SK-N-SH treated with all-trans-retinoic acid at 6 μM for 48 hours (cell line): ENCODE results near the gene ARPIN.

Experiments used
- ATAC-seq: fragments of 200-7000 bp; cut with Tn5 transposase; 3 replicates; pipeline ENCODE4 v1.9.1; 2020; ENCODE audit warnings: mild to moderate bottlenecking, moderate library complexity
- ARNTL ChIP-seq: fragments of 450-650 bp; formaldehyde crosslinking; IDR thresholded peaks from 2 replicates; pipeline ENCODE4 v1.5.0; 2020; ENCODE audit warnings: low read depth, mild to moderate bottlenecking, moderate library complexity, borderline replicate concordance
- BACH2 ChIP-seq: fragments of 250-450 bp; sonication (Bioruptor Pico); IDR thresholded peaks from 2 replicates; pipeline ENCODE4 v1.9.0; 2021; ENCODE audit warnings: mild to moderate bottlenecking, borderline replicate concordance
- CSDC2 ChIP-seq: fragments of 250-450 bp; sonication (Bioruptor Pico); IDR thresholded peaks from 2 replicates; pipeline ENCODE4 v1.5.0; 2020; ENCODE audit warnings: mild to moderate bottlenecking, moderate library complexity
- ESRRG ChIP-seq: fragments of 250-450 bp; sonication (Bioruptor Pico); IDR thresholded peaks from 2 replicates; pipeline ENCODE4 v1.6.1; 2021; ENCODE audit warnings: mild to moderate bottlenecking
- ISL1 ChIP-seq: fragments of 250-450 bp; sonication (Bioruptor Pico); IDR thresholded peaks from 2 replicates; pipeline ENCODE4 v2.1.2; 2022; ENCODE audit warnings: mild to moderate bottlenecking, moderate library complexity
- OSR1 ChIP-seq: fragments of 250-450 bp; sonication (Bioruptor Pico); IDR thresholded peaks from 2 replicates; pipeline ENCODE4 v1.8.0; 2022; ENCODE audit warnings: moderate library complexity, mild to moderate bottlenecking, inconsistent platforms
- PATZ1 ChIP-seq: fragments of 250-450 bp; sonication (Bioruptor Pico); IDR thresholded peaks from 2 replicates; pipeline ENCODE4 v1.8.0; 2020; ENCODE audit warnings: mild to moderate bottlenecking, moderate library complexity, borderline replicate concordance
- PPARA ChIP-seq: fragments of 250-450 bp; sonication (Bioruptor Pico); IDR thresholded peaks from 2 replicates; pipeline ENCODE4 v1.5.0; 2020; ENCODE audit warnings: mild to moderate bottlenecking, borderline replicate concordance
- RARB ChIP-seq: fragments of 250-450 bp; sonication (Bioruptor Pico); IDR thresholded peaks from 2 replicates; pipeline ENCODE4 v1.8.0; 2021; ENCODE audit warnings: mild to moderate bottlenecking, moderate library complexity
- SNAI2 ChIP-seq: fragments of 250-450 bp; sonication (Bioruptor Pico); IDR thresholded peaks from 2 replicates; pipeline ENCODE4 v1.5.0; 2020; ENCODE audit warnings: mild to moderate bottlenecking, moderate library complexity
- TCF4 ChIP-seq: fragments of 250-450 bp; sonication (Bioruptor Pico); IDR thresholded peaks from 2 replicates; pipeline ENCODE4 v1.8.0; 2021; ENCODE audit warnings: mild to moderate bottlenecking, moderate library complexity, borderline replicate concordance
- TOX ChIP-seq: fragments of 250-450 bp; sonication (Bioruptor Pico); IDR thresholded peaks from 2 replicates; pipeline ENCODE4 v1.8.0; 2021; ENCODE audit warnings: mild to moderate bottlenecking, moderate library complexity, borderline replicate concordance
- TSHZ2 ChIP-seq: fragments of 250-450 bp; sonication (Bioruptor Pico); IDR thresholded peaks from 2 replicates; pipeline ENCODE4 v1.5.0; 2020; ENCODE audit warnings: mild to moderate bottlenecking, moderate library complexity
- ZFP3 ChIP-seq: fragments of 250-450 bp; sonication (Bioruptor Pico); IDR thresholded peaks from 2 replicates; pipeline ENCODE4 v1.5.0; 2020; ENCODE audit warnings: mild to moderate bottlenecking, moderate library complexity
- ZFP30 ChIP-seq: fragments of 450-650 bp; formaldehyde crosslinking; IDR thresholded peaks from 2 replicates; pipeline ENCODE4 v1.5.0; 2022; ENCODE audit warnings: mild to moderate bottlenecking, moderate library complexity
- ZNF565 ChIP-seq: fragments of 450-650 bp; formaldehyde crosslinking; conservative IDR thresholded peaks from 2 replicates; pipeline ENCODE4 v1.5.0; 2020; ENCODE audit warnings: low read depth, mild to moderate bottlenecking, moderate library complexity
- ZNF8 ChIP-seq: fragments of 450-650 bp; formaldehyde crosslinking; IDR thresholded peaks from 2 replicates; pipeline ENCODE4 v1.5.0; 2020; ENCODE audit warnings: mild to moderate bottlenecking, moderate library complexity
- TF ChIP-seq, protein P1 (sequence below): fragments of 250-450 bp; sonication (Bioruptor Pico); IDR thresholded peaks from 2 replicates; pipeline ENCODE4 v1.8.0; 2021; ENCODE audit warnings: low read depth, mild to moderate bottlenecking, moderate library complexity, borderline replicate concordance
- TF ChIP-seq, protein P2 (sequence below): fragments of 250-450 bp; sonication (Bioruptor Pico); IDR thresholded peaks from 2 replicates; pipeline ENCODE4 v1.5.1; 2021; ENCODE audit warnings: mild to moderate bottlenecking, moderate library complexity
- TF ChIP-seq, protein P3 (sequence below): fragments of 250-450 bp; sonication (Bioruptor Pico); IDR thresholded peaks from 2 replicates; pipeline ENCODE4 v1.5.1; 2020; ENCODE audit warnings: low read depth, mild to moderate bottlenecking, moderate library complexity

Gene ARPIN

GRCh38 chr15:89937365-89938350 lies 24.9 kb upstream of the ARPIN start:
- no peak for TF ChIP-seq ZFP30
- TF ChIP-seq TSHZ2 (CRISPR knock-in tag), result no peak
- TF ChIP-seq ARNTL (CRISPR knock-in tag), result no peak
- no peak for TF ChIP-seq ZNF8
- no peak for TF ChIP-seq RARB (CRISPR knock-in tag)
- TF ChIP-seq ISL1 (CRISPR knock-in tag), result no peak
- no peak for TF ChIP-seq CSDC2 (CRISPR knock-in tag)
- TF ChIP-seq, protein P1, sequence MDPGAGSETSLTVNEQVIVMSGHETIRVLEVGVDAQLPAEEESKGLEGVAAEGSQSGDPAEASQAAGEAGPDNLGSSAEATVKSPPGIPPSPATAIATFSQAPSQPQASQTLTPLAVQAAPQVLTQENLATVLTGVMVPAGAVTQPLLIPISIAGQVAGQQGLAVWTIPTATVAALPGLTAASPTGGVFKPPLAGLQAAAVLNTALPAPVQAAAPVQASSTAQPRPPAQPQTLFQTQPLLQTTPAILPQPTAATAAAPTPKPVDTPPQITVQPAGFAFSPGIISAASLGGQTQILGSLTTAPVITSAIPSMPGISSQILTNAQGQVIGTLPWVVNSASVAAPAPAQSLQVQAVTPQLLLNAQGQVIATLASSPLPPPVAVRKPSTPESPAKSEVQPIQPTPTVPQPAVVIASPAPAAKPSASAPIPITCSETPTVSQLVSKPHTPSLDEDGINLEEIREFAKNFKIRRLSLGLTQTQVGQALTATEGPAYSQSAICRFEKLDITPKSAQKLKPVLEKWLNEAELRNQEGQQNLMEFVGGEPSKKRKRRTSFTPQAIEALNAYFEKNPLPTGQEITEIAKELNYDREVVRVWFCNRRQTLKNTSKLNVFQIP, result no peak
- TF ChIP-seq ESRRG (CRISPR knock-in tag), result no peak
- TF ChIP-seq ZFP3, result no peak
- no peak for TF ChIP-seq PATZ1
- TF ChIP-seq, protein P2, sequence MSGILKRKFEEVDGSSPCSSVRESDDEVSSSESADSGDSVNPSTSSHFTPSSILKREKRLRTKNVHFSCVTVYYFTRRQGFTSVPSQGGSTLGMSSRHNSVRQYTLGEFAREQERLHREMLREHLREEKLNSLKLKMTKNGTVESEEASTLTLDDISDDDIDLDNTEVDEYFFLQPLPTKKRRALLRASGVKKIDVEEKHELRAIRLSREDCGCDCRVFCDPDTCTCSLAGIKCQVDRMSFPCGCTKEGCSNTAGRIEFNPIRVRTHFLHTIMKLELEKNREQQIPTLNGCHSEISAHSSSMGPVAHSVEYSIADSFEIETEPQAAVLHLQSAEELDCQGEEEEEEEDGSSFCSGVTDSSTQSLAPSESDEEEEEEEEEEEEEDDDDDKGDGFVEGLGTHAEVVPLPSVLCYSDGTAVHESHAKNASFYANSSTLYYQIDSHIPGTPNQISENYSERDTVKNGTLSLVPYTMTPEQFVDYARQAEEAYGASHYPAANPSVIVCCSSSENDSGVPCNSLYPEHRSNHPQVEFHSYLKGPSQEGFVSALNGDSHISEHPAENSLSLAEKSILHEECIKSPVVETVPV (CRISPR knock-in tag), result no peak
- no peak for TF ChIP-seq TOX (CRISPR knock-in tag)
- TF ChIP-seq, protein P3, sequence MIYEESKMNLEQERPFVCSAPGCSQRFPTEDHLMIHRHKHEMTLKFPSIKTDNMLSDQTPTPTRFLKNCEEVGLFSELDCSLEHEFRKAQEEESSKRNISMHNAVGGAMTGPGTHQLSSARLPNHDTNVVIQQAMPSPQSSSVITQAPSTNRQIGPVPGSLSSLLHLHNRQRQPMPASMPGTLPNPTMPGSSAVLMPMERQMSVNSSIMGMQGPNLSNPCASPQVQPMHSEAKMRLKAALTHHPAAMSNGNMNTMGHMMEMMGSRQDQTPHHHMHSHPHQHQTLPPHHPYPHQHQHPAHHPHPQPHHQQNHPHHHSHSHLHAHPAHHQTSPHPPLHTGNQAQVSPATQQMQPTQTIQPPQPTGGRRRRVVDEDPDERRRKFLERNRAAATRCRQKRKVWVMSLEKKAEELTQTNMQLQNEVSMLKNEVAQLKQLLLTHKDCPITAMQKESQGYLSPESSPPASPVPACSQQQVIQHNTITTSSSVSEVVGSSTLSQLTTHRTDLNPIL, result no peak
- TF ChIP-seq SNAI2 (CRISPR knock-in tag), result no peak
- no peak for ATAC-seq

GRCh38 chr15:89936786-89937265 lies 24.1 kb upstream of the ARPIN start:
- TF ChIP-seq, protein P1, result no peak
- no peak for TF ChIP-seq PPARA (CRISPR knock-in tag)
- no peak for TF ChIP-seq CSDC2 (CRISPR knock-in tag)
- TF ChIP-seq OSR1 (CRISPR knock-in tag), result no peak
- TF ChIP-seq ZNF8, result no peak
- no peak for TF ChIP-seq TOX (CRISPR knock-in tag)
- no peak for TF ChIP-seq ZNF565
- no peak for TF ChIP-seq TCF4
- TF ChIP-seq, protein P2 (CRISPR knock-in tag), result no peak
- TF ChIP-seq PATZ1, result no peak
- no peak for TF ChIP-seq BACH2
- no peak for ATAC-seq
